Gastroesophageal sphincter (tissue), 4 donors: ENCODE data around the gene APPBP2. TPM values are rescaled to one million over a fixed set of nuclear protein-coding genes. Genes with fewer than 3 reads are reported as not detected.

Experiments used
- ATAC-seq: fragments of 150-250 bp; one replicate; pipeline ENCODE4 v1.9.1; 2016; ENCODE audit warnings: mild to moderate bottlenecking, moderate library complexity
- H3K27ac ChIP-seq, 4 donors: fragments of 200-600 bp; sonication (generic) in 3 of 4; 1 replicate in 3 of 4; 2 replicates in 1 of 4; pipeline ENCODE4 v1.5.1; 2016 to 2019
- H3K27me3 ChIP-seq: fragments of 200-600 bp; sonication (generic); one replicate; pipeline ENCODE4 v1.5.1; 2019
- H3K36me3 ChIP-seq, 2 donors: fragments of 200-600 bp; sonication (generic); one replicate each; pipeline ENCODE4 v1.5.1; 2019; ENCODE audit warnings: control low read depth in 1 of 2
- H3K4me1 ChIP-seq, 3 donors: fragments of 200-600 bp; sonication (generic); 1 replicate in 2 of 3; 2 replicates in 1 of 3; pipeline ENCODE4 v1.5.1; 2016 to 2019; ENCODE audit warnings: control low read depth in 2 of 3
- H3K4me3 ChIP-seq, 2 donors: fragments of 200-600 bp; sonication (generic); one replicate each; pipeline ENCODE4 v1.5.1; 2019; ENCODE audit warnings: mild to moderate bottlenecking in 1 of 2, moderate library complexity in 1 of 2
- H3K9me3 ChIP-seq, 3 donors: fragments of 200-600 bp; sonication (generic); one replicate each; pipeline ENCODE4 v1.5.1; 2017 to 2019; ENCODE audit warnings: control low read depth in 2 of 3
- CTCF ChIP-seq, 4 experiments: fragments of 200-600 bp in 2 of 4; fragments of 450-650 bp in 2 of 4; sonication (generic) in 1 of 4; IDR thresholded peaks; one replicate each; pipeline ENCODE4 v1.5.1; 2017 to 2019; ENCODE audit warnings: antibody characterized with exemption in 4 of 4, mild to moderate bottlenecking in 2 of 4, moderate library complexity in 2 of 4
- EP300 ChIP-seq: sonication (generic); formaldehyde crosslinking; IDR thresholded peaks from one replicate; pipeline ENCODE4 v1.6.1; 2017; ENCODE audit warnings: antibody characterized with exemption, mild to moderate bottlenecking
- POLR2A ChIP-seq, 2 donors: fragments of 450-650 bp; IDR thresholded peaks; one replicate each; pipeline ENCODE4 v1.6.1; 2017; ENCODE audit warnings: antibody characterized with exemption in 2 of 2, mild to moderate bottlenecking in 2 of 2, moderate library complexity in 1 of 2
- POLR2AphosphoS5 ChIP-seq: sonication (generic); formaldehyde crosslinking; IDR thresholded peaks from one replicate; pipeline ENCODE4 v1.6.1; 2017; ENCODE audit warnings: antibody characterized with exemption
- WGBS, 2 donors: methylation state at CpG; one replicate each; pipeline ENCODE4 v1.1.5; 2018; ENCODE audit warnings: low coverage in 1 of 2; 5-methylcytosine and 5-hydroxymethylcytosine counted together
- small RNA-seq, 4 donors: library from RNA; depleted of rRNA; stranded (forward); fragments of <200 nt; gene quantifications; one replicate each; pipeline ENCODE3, GENCODE V24; 2016
- total RNA-seq, 4 donors: library from RNA; depleted of rRNA; stranded (reverse); fragments of >200 nt; gene quantifications; one replicate each; pipeline ENCODE4 v1.1.0, GENCODE V29; 2016

APPBP2 gene
- total RNA-seq, 4 donors from 2014 or later: 30.0 to 39.2 (median 34.4) TPM

- no peaks in the 10 kb centered on the region for H3K27me3 ChIP-seq
- H3K36me3 ChIP-seq: no peaks in the 10 kb centered on the region
- H3K4me3 ChIP-seq: no peak overlapping the region
- H3K4me1 ChIP-seq: peaks cover 0 to 14% (median 7%) of the 10 kb centered on the region in 3 donors
- TF ChIP-seq POLR2AphosphoS5 (no peak), EP300 (no peak), CTCF (IDR thresholded peaks at IDR 0.05) (no peak), POLR2A (IDR thresholded peaks at IDR 0.05) (no peak)
- ATAC-seq: no peak
- H3K27ac ChIP-seq: no peak overlapping the region
- no peaks in the 10 kb centered on the region for H3K9me3 ChIP-seq
- WGBS, 2 donors: 86 to 91% methylated on average over 4 of the region's 4 CpGs
These were observed 130.5 kb downstream of the APPBP2 start for GRCh38 chr17:60395508-60396065.

- Histone ChIP-seq H3K27ac (no peak overlapping the region), H3K4me3 (no peak overlapping the region), H3K9me3 (no peaks in the 10 kb centered on the region), H3K4me1 (peaks cover 0 to 29% (median 16%) of the 10 kb centered on the region in 3 donors), H3K36me3 (no peaks in the 10 kb centered on the region), H3K27me3 (no peaks in the 10 kb centered on the region)
- WGBS, 2 donors: 87 to 93% methylated on average over 8 to 13 of the region's 17 CpGs
- no peak for TF ChIP-seq CTCF (IDR thresholded peaks at IDR 0.05)
- no peak for TF ChIP-seq EP300
- TF ChIP-seq POLR2A (IDR thresholded peaks at IDR 0.05): no peak
- TF ChIP-seq POLR2AphosphoS5: no peak
- ATAC-seq: no peak
These were observed 132.0 kb downstream of the APPBP2 start for GRCh38 chr17:60393840-60394723.

Small RNAs within 50 kb of the gene (small RNA-seq; reads per million reads assigned to genes)
- gene AC011921.2: 0 reads per million in 4 donors

Other genes with a start within 250 kb of the APPBP2 start
- gene USP32, start 134.1 kb downstream of the APPBP2 start, total RNA-seq: 10 to 100 TPM; 44.1 to 55.5 (median 51.4) TPM
- not detected for gene CHCT1, start 103.8 kb downstream of the APPBP2 start, total RNA-seq
- gene PPM1D, start 74.0 kb upstream of the APPBP2 start, total RNA-seq: 10 to 100 TPM; 10.1 to 17.3 (median 12.3) TPM
- gene BCAS3, start 151.6 kb upstream of the APPBP2 start, total RNA-seq: 10 to 100 TPM; 18.8 to 37.0 (median 34.5) TPM